ENCODE results near the gene MYZAP.

DNA sequence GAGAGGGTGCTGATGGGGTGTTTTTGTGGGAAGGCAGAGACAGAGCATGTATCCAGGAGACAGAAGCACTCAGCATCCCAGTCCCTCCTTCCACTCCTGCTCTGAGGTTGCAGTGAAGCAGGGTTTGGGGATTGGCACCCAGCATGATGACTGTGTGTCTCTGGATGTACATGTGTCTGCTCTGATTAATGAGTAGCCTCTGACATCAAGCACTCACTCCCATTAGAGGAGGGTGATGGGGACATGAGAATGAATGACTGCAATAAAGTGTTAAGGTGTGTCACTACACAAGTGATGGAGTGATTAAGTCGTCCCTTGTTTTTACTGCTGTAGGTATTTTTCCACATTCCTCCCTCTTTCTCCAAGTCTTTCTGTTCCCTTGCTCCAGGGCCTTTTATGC is 9.6 kb upstream of the MYZAP start:
- no peak for TF ChIP-seq STAT1 (IDR thresholded peaks at IDR 0.05; ENCODE audit: unreplicated experiment)
- TF ChIP-seq, protein P1, sequence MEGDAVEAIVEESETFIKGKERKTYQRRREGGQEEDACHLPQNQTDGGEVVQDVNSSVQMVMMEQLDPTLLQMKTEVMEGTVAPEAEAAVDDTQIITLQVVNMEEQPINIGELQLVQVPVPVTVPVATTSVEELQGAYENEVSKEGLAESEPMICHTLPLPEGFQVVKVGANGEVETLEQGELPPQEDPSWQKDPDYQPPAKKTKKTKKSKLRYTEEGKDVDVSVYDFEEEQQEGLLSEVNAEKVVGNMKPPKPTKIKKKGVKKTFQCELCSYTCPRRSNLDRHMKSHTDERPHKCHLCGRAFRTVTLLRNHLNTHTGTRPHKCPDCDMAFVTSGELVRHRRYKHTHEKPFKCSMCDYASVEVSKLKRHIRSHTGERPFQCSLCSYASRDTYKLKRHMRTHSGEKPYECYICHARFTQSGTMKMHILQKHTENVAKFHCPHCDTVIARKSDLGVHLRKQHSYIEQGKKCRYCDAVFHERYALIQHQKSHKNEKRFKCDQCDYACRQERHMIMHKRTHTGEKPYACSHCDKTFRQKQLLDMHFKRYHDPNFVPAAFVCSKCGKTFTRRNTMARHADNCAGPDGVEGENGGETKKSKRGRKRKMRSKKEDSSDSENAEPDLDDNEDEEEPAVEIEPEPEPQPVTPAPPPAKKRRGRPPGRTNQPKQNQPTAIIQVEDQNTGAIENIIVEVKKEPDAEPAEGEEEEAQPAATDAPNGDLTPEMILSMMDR (conservative IDR thresholded peaks at IDR 0.05; ENCODE audit: low read depth in 2 of 2), result no peak
- no peak for TF ChIP-seq POLR2AphosphoS5 (IDR thresholded peaks at IDR 0.05; ENCODE audit: low read depth)
- TF ChIP-seq EZH2phosphoT487 (IDR thresholded peaks at IDR 0.05; ENCODE audit: unreplicated experiment), result no peak
- TF ChIP-seq, protein P2, sequence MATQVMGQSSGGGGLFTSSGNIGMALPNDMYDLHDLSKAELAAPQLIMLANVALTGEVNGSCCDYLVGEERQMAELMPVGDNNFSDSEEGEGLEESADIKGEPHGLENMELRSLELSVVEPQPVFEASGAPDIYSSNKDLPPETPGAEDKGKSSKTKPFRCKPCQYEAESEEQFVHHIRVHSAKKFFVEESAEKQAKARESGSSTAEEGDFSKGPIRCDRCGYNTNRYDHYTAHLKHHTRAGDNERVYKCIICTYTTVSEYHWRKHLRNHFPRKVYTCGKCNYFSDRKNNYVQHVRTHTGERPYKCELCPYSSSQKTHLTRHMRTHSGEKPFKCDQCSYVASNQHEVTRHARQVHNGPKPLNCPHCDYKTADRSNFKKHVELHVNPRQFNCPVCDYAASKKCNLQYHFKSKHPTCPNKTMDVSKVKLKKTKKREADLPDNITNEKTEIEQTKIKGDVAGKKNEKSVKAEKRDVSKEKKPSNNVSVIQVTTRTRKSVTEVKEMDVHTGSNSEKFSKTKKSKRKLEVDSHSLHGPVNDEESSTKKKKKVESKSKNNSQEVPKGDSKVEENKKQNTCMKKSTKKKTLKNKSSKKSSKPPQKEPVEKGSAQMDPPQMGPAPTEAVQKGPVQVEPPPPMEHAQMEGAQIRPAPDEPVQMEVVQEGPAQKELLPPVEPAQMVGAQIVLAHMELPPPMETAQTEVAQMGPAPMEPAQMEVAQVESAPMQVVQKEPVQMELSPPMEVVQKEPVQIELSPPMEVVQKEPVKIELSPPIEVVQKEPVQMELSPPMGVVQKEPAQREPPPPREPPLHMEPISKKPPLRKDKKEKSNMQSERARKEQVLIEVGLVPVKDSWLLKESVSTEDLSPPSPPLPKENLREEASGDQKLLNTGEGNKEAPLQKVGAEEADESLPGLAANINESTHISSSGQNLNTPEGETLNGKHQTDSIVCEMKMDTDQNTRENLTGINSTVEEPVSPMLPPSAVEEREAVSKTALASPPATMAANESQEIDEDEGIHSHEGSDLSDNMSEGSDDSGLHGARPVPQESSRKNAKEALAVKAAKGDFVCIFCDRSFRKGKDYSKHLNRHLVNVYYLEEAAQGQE (IDR thresholded peaks at IDR 0.05; ENCODE audit: unreplicated experiment), result no peak
- TF ChIP-seq EZH2 (IDR thresholded peaks at IDR 0.05; ENCODE audit: low read depth, unreplicated experiment), result no peak
